Coronary artery (tissue), 2 donors: ENCODE data around the gene HCFC2.

ENCODE experiments used
- DNase-seq: peaks from one replicate; pipeline ENCODE4 v3.0.0-alpha.2; 2017; ENCODE audit warnings: low spot score
- H3K27ac ChIP-seq, 2 donors: fragments of 200-600 bp; sonication (generic); one replicate each; pipeline ENCODE4 v1.5.1; 2016 to 2019
- H3K4me3 ChIP-seq: fragments of 200-600 bp; sonication (generic); 2 replicates; pipeline ENCODE4 v1.5.1; 2016; ENCODE audit warnings: mild to moderate bottlenecking, moderate library complexity
- TF ChIP-seq, protein P1 (sequence below): fragments of 200-600 bp; sonication (generic); IDR thresholded peaks from one replicate; pipeline ENCODE4 v1.5.1; 2019; ENCODE audit warnings: antibody characterized with exemption

Gene HCFC2

DNA sequence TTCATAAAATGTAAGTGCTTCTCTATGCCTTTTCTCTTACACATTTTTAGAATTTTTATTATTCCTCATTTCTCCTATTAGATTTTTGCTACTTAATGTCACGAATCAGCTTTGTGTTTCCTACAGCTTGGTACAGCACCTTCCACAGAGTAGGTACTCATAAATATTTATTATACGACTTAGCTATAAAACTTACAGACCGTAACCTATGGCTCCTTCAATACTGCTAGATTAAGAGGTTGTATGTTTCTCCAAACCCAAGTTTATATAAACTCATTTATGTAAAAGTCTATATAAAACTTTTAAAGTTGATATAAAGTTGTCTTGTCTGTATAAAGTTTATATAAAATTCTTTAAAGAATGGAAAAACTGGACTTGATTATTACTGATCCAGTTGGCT lies 62.2 kb downstream of the HCFC2 start:
- DNase-seq, result no peak
- no peak overlapping the region for H3K4me3 ChIP-seq
- TF ChIP-seq, protein P1, sequence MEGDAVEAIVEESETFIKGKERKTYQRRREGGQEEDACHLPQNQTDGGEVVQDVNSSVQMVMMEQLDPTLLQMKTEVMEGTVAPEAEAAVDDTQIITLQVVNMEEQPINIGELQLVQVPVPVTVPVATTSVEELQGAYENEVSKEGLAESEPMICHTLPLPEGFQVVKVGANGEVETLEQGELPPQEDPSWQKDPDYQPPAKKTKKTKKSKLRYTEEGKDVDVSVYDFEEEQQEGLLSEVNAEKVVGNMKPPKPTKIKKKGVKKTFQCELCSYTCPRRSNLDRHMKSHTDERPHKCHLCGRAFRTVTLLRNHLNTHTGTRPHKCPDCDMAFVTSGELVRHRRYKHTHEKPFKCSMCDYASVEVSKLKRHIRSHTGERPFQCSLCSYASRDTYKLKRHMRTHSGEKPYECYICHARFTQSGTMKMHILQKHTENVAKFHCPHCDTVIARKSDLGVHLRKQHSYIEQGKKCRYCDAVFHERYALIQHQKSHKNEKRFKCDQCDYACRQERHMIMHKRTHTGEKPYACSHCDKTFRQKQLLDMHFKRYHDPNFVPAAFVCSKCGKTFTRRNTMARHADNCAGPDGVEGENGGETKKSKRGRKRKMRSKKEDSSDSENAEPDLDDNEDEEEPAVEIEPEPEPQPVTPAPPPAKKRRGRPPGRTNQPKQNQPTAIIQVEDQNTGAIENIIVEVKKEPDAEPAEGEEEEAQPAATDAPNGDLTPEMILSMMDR, result no peak
- H3K27ac ChIP-seq, result no peak overlapping the region

DNA sequence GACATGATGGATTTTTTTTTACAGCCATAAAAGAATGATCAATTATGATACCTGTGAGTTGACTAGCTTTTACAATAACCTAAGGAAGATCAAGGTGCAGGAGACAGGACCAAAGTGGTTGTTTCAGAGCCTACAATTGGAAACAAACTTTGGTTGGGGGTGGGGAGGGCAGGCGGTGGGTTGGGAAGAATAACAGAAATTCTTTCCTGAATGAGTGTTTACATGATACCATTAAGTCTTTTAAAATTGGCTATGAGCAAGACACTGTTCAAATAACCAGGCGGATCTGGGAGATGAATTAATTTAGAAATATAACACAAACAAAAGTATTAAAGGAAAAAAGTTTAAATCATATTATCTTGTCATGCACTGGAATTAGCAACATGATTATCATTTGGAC lies 66.4 kb downstream of the HCFC2 start:
- Histone ChIP-seq H3K4me3 (peak overlapping the region; percentile 8), H3K27ac (no peak overlapping the region)
- TF ChIP-seq, protein P1, result no peak
- DNase-seq, result no peak

DNA sequence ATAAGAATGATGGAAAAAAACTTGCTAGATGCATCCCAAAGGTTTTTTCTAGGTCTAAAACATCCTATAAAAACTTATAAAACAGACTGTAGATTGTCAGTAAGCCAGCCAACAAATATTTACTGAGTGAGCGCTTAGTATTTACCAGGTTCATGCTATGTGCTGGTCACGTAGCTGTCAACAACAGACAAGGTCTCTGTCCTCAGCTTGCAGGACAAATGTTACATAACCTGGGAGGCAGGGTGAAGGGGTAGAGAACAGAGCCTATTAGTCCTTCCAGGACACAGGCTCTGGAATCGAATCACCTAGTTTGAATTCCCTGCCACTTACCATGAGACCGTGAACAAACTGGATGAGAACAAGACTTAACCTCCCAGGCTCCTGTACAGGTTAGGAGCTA lies 67.3 kb downstream of the HCFC2 start:
- H3K27ac ChIP-seq, result no peak overlapping the region
- TF ChIP-seq, protein P1, result no peak
- no peak for DNase-seq
- peak overlapping the region; percentile 11 for H3K4me3 ChIP-seq

DNA sequence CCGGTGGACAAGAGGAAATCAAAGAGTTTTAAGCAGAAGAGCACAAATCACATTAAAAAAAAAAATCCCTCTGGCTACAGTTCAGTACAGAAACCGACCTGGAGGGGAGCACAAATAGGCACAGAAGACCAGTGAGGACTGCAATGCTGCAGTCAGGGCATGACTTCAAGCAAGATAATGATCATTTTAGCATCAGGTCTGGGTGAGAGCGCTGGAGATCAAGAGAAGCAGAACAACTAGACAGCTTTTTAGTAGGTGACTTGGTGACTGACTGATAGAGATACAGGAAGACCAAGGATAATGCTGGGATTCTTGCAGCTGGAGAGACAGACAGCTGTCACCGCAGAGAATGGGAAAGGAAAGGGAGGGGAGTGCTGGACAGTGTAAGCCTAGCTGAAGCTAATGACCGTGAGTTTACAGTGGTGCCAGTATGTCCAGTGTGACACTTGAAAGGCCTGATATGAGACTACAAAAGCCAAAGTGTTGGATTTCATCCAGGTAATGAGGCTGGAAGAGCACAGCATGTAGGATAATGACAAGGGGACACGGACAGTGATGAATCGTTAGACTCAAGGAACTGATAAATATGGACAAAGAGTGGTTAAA lies 68.1 kb downstream of the HCFC2 start:
- DNase-seq, result no peak
- Histone ChIP-seq H3K4me3 (peak overlapping the region; percentile 10), H3K27ac (no peak overlapping the region)
- TF ChIP-seq, protein P1, result no peak

DNA sequence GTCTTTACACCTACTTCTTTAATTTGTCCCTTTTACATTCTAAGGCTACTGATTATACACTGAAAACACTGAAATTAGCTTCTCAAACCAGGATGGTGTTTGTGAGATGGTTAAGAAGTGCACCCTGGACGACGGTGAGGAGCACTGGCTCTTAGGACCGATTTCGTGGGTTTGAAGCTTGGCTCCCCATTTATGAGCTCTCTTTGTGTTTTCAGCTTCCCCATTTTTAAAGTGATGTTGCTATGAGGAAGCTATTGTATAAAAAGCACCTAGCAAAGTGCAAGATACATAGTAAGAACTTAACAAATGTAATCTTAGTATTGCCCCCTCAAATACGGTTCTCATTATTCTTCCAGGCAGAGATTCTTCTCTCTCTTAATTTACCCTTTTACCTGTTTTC lies 69.0 kb downstream of the HCFC2 start:
- H3K4me3 ChIP-seq, result no peak overlapping the region
- no peak for DNase-seq
- TF ChIP-seq, protein P1, result no peak
- no peak overlapping the region for H3K27ac ChIP-seq

DNA sequence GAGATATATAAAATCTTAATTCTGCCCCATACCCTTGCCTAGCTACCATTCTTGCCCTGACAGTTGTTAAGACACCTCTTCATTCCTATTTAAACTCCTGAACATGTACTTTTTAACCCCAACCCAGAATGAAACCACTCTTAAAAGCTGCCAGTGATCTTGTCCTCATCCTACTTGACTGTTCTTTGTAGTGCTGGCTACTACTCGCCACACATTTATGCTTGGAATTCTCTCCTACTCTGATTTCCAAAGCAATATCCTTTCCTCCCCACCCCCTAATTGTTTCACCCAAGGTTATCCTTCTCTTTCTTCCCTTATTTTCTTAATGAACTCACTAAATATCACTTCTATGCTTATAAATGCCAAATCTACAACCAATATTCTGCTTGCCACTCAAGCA lies 69.5 kb downstream of the HCFC2 start:
- DNase-seq, result no peak
- no peak overlapping the region for H3K4me3 ChIP-seq
- H3K27ac ChIP-seq, result no peak overlapping the region
- TF ChIP-seq, protein P1, result no peak

DNA sequence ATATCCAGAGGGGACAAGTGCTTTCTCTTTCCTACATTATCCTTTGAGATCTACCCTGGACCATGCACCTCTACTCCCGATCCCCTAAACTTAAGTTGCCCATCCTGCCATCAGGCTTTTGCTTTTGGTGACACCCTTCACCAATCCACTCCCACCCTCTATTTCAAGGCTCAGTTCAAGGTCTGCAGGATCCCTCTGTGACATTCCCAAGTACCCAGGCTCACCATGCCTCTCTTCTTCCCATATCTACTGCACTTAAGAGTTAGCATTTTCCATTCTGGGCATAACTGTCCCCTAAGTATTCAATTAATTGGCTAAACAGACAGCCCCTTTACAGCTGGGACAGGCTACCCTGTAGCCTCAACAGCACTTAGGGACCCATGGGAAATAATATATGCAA lies 70.6 kb downstream of the HCFC2 start:
- peak overlapping the region; percentile 36 for H3K4me3 ChIP-seq
- DNase-seq, result no peak
- H3K27ac ChIP-seq, result peak overlapping the region in 1 of 2 donors; percentile 14
- TF ChIP-seq, protein P1, result no peak
